Stomach (tissue), 9 donors: ENCODE results near the gene BRD3OS. TPM values are rescaled to one million over a fixed set of nuclear protein-coding genes. Genes with fewer than 3 reads are reported as not detected.

ENCODE experiments used
- DNase-seq, 2 donors: peaks; one replicate each; pipeline versions ENCODE4 v3.0.0 to v3.0.0-alpha.2; 2013 to 2019
- H3K27ac ChIP-seq, 5 donors: fragments of 200-600 bp in 4 of 5; sonication (generic) in 4 of 5; one replicate each; pipeline ENCODE4 v1.5.1; 2013 to 2019; ENCODE audit warnings: mild to moderate bottlenecking in 1 of 5, moderate library complexity in 1 of 5
- H3K27me3 ChIP-seq, 3 donors: fragments of 200-600 bp; sonication (generic); one replicate each; pipeline ENCODE4 v1.5.1; 2017 to 2019; ENCODE audit warnings: mixed run types in 1 of 3
- H3K36me3 ChIP-seq, 4 donors: fragments of 200-600 bp; sonication (generic); 1 replicate in 3 of 4; 2 replicates in 1 of 4; pipeline ENCODE4 v1.5.1; 2016 to 2019
- H3K4me1 ChIP-seq, 4 donors: fragments of 200-600 bp; sonication (generic); one replicate each; pipeline ENCODE4 v1.5.1; 2016 to 2019
- H3K4me3 ChIP-seq, 4 donors: fragments of 200-600 bp; sonication (generic) in 3 of 4; one replicate each; pipeline ENCODE4 v1.5.1; 2016 to 2019; ENCODE audit warnings: mild to moderate bottlenecking in 1 of 4
- H3K9me3 ChIP-seq, 4 donors: fragments of 200-600 bp; sonication (generic); one replicate each; pipeline ENCODE4 v1.5.1; 2016 to 2019
- CTCF ChIP-seq, 7 experiments: fragments of 450-650 bp in 4 of 7; fragments of 200-600 bp in 3 of 7; sonication (generic) in 3 of 7; IDR thresholded peaks; one replicate each; pipeline ENCODE4 v1.5.1; 2016 to 2019; ENCODE audit warnings: antibody characterized with exemption in 7 of 7, control low read depth in 2 of 7, mild to moderate bottlenecking in 1 of 7
- EP300 ChIP-seq: sonication (generic); formaldehyde crosslinking; IDR thresholded peaks from one replicate; pipeline ENCODE4 v1.6.1; 2017; ENCODE audit warnings: antibody characterized with exemption
- POLR2A ChIP-seq, 4 donors: fragments of 450-650 bp; IDR thresholded peaks; one replicate each; pipeline ENCODE4 v1.6.1; 2016; ENCODE audit warnings: antibody characterized with exemption in 4 of 4, control low read depth in 2 of 4, mild to moderate bottlenecking in 1 of 4, moderate library complexity in 1 of 4
- POLR2AphosphoS5 ChIP-seq, 3 donors: sonication (generic); formaldehyde crosslinking; IDR thresholded peaks; one replicate each; pipeline ENCODE4 v1.6.1; 2016; ENCODE audit warnings: antibody characterized with exemption in 3 of 3
- WGBS, 5 donors: extraction: QIAGEN DNeasy Blood & Tissue Kit in 3 of 5; methylation state at CpG; one replicate each; pipeline versions ENCODE4 v1.1.5 to v1.1.7; 2013 to 2018; 5-methylcytosine and 5-hydroxymethylcytosine counted together
- intact Hi-C: fragments of 100-400 bp; cut with DNase I; formaldehyde crosslinking; loops from one replicate; pipeline ENCODE4 v1.15.1; 2023; ENCODE audit warnings: low total_unique reads
- polyA plus RNA-seq, 3 donors: library from polyadenylated mRNA; stranded (reverse); fragments of 200-250 nt; gene quantifications; one replicate each; pipeline ENCODE4 v1.2.3, GENCODE V29; 2013
- total RNA-seq, 5 donors: library from RNA; depleted of rRNA; stranded (reverse); fragments of >200 nt; gene quantifications; one replicate each; pipeline versions ENCODE4 v1.1.0 to v1.2.3, GENCODE V29; 2014 to 2016
- donor health status: healthy with polysubstance abuse.
- donor health status: Bipolar disorder and iron deficiency.
- donor health status: healthy.

Gene BRD3OS
- total and polyA plus RNA-seq, 8 donors = 2.4 to 12.0 (median 6.2) TPM; not detected in 1

GRCh38 chr9:134061688-134062371 is 36.5 kb downstream of the BRD3OS start:
- H3K36me3 ChIP-seq = no peaks in the 10 kb centered on the region
- H3K4me3 ChIP-seq = peak overlapping the region in 1 of 4 donors; percentile 9
- DNase-seq = peak; percentile 60 to 78
- peaks cover 63 to 99% (median 97%) of the 10 kb centered on the region in 4 donors for H3K4me1 ChIP-seq
- intact Hi-C loops = loop anchor here (5.0 kb wide), 1 partner anchor 35 kb away; the partner anchor contains the start of gene BRD3OS
- no peaks in the 10 kb centered on the region for H3K9me3 ChIP-seq
- H3K27me3 ChIP-seq = no peaks in the 10 kb centered on the region
- WGBS, 5 donors = 39 to 69% (median 45%) methylated on average over 12 to 22 of the region's 22 CpGs
- TF ChIP-seq CTCF (IDR thresholded peaks at IDR 0.05) = no peak
- TF ChIP-seq EP300 = no peak
- TF ChIP-seq POLR2AphosphoS5 (IDR thresholded peaks at IDR 0.05) = no peak
- no peak for TF ChIP-seq POLR2A (IDR thresholded peaks at IDR 0.05)
- no peak overlapping the region for H3K27ac ChIP-seq

- peak in 1 of 2 donors; percentile 3 for DNase-seq
- no peak overlapping the region for H3K27ac ChIP-seq
- H3K36me3 ChIP-seq = no peaks in the 10 kb centered on the region
- peaks cover 58 to 93% (median 91%) of the 10 kb centered on the region in 4 donors for H3K4me1 ChIP-seq
- intact Hi-C loops = loop anchor here (5.0 kb wide), 1 partner anchor 35 kb away; the partner anchor contains the start of gene BRD3OS
- no peaks in the 10 kb centered on the region for H3K9me3 ChIP-seq
- no peak overlapping the region for H3K4me3 ChIP-seq
- H3K27me3 ChIP-seq = no peaks in the 10 kb centered on the region
- TF ChIP-seq CTCF (IDR thresholded peaks at IDR 0.05) (no peak), POLR2A (IDR thresholded peaks at IDR 0.05) (no peak), POLR2AphosphoS5 (IDR thresholded peaks at IDR 0.05) (no peak), EP300 (no peak)
- WGBS, 5 donors = 71 to 80% (median 73%) methylated on average over 20 to 22 of the region's 22 CpGs
Measured at GRCh38 chr9:134062461-134063087, 37.3 kb downstream of the BRD3OS start.

DNA sequence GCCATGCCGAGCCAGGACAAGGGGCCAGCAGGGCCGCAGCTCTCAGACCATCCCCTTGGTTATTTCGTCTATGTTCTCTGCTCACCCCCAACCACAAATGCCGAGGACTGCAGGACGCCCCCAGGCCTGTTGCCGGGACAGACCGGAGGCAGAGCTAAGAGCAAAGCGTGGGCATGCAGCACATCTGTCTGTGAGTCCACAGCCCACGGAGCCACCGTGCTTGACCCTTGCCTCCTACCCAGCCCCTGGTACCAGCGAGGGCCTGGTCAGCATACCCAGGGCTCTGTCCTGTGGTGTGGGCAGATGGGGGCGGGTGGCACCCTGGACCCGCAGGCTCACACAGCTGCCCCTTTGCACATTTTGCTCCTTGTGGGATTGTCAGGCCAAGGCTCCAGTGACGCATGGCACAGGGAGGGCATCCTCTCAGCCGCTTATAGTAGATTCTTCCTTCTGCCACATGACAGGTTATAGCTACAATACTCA is 37.8 kb downstream of the BRD3OS start:
- 80 to 89% (median 87%) methylated on average over 13 to 15 of the region's 15 CpGs for WGBS, 5 donors
- intact Hi-C loops = loop anchor here (5.0 kb wide), 1 partner anchor 36 kb away; the partner anchor contains the start of gene BRD3OS
- no peak overlapping the region for H3K4me3 ChIP-seq

More for the DNA sequence above, 37.8 kb downstream of the BRD3OS start:
- H3K9me3 ChIP-seq = no peaks in the 10 kb centered on the region
- TF ChIP-seq CTCF (IDR thresholded peaks at IDR 0.05) = no peak
- no peak for TF ChIP-seq POLR2AphosphoS5 (IDR thresholded peaks at IDR 0.05)
- TF ChIP-seq POLR2A (IDR thresholded peaks at IDR 0.05) = no peak
- no peak for TF ChIP-seq EP300
- peaks cover 52 to 87% (median 86%) of the 10 kb centered on the region in 4 donors for H3K4me1 ChIP-seq
- H3K27me3 ChIP-seq = no peaks in the 10 kb centered on the region
- H3K27ac ChIP-seq = no peak overlapping the region
- no peaks in the 10 kb centered on the region for H3K36me3 ChIP-seq
- DNase-seq = peak in 1 of 2 donors; percentile 2
